Measurements from ENCODE around the gene PLPPR4.

PLPPR4 gene

GRCh38 chr1:99264201-99265021, at the start of gene PLPPR4:
PLPPR4 (plus strand) TSS chr1:99264492; CDS start chr1:99264594, 102 bp downstream.
- peaks cover 6% of the 10 kb centered on the region for H3K4me1 Mint-ChIP-seq
- peak within 1 kb of the TSS; percentile 88 for H3K4me3 Mint-ChIP-seq
- H3K9me3 Mint-ChIP-seq, result no peaks in the 10 kb centered on the region
- H3K27ac Mint-ChIP-seq, result no peak within 1 kb of the TSS
- peak; percentile 83 for DNase-seq
- no peak for TF ChIP-seq CTCF (IDR thresholded peaks at IDR 0.05)
- no peaks in the 10 kb centered on the region for H3K36me3 Mint-ChIP-seq (ENCODE audit: low read depth)
- peaks cover 64% of the 10 kb centered on the region for H3K27me3 Mint-ChIP-seq (ENCODE audit: low read depth, poor library complexity)

- Mint-ChIP-seq H3K36me3 (ENCODE audit: low read depth) (no peaks in the 10 kb centered on the region), H3K4me3 (no peak overlapping the region), H3K27me3 (ENCODE audit: low read depth, poor library complexity) (no peaks in the 10 kb centered on the region), H3K4me1 (peaks cover 8% of the 10 kb centered on the region), H3K27ac (no peak overlapping the region), H3K9me3 (peaks cover 18% of the 10 kb centered on the region)
- DNase-seq, result no peak
- no peak for TF ChIP-seq CTCF (IDR thresholded peaks at IDR 0.05)
Observed at GRCh38 chr1:99216956-99217355, 47.3 kb upstream of the PLPPR4 start.

GRCh38 chr1:99217599-99217998, 46.7 kb upstream of the PLPPR4 start:
- H3K4me3 Mint-ChIP-seq, result no peak overlapping the region
- peaks cover 8% of the 10 kb centered on the region for H3K4me1 Mint-ChIP-seq
- H3K27me3 Mint-ChIP-seq (ENCODE audit: low read depth, poor library complexity), result no peaks in the 10 kb centered on the region
- H3K9me3 Mint-ChIP-seq, result peaks cover 18% of the 10 kb centered on the region
- DNase-seq, result no peak
- no peak for TF ChIP-seq CTCF (IDR thresholded peaks at IDR 0.05)
- H3K27ac Mint-ChIP-seq, result no peak overlapping the region
- no peaks in the 10 kb centered on the region for H3K36me3 Mint-ChIP-seq (ENCODE audit: low read depth)

- TF ChIP-seq CTCF (IDR thresholded peaks at IDR 0.05), result no peak
- H3K4me3 Mint-ChIP-seq, result no peak overlapping the region
- no peak for DNase-seq
- H3K4me1 Mint-ChIP-seq, result peaks cover 8% of the 10 kb centered on the region
- peaks cover 18% of the 10 kb centered on the region for H3K9me3 Mint-ChIP-seq
- H3K36me3 Mint-ChIP-seq (ENCODE audit: low read depth), result no peaks in the 10 kb centered on the region
- H3K27ac Mint-ChIP-seq, result no peak overlapping the region
- no peaks in the 10 kb centered on the region for H3K27me3 Mint-ChIP-seq (ENCODE audit: low read depth, poor library complexity)
Observed at GRCh38 chr1:99218572-99218971, 45.7 kb upstream of the PLPPR4 start.

GRCh38 chr1:99218999-99219398, 45.3 kb upstream of the PLPPR4 start:
- Mint-ChIP-seq H3K36me3 (ENCODE audit: low read depth) (no peaks in the 10 kb centered on the region), H3K27me3 (ENCODE audit: low read depth, poor library complexity) (no peaks in the 10 kb centered on the region)

More at GRCh38 chr1:99218999-99219398, 45.3 kb upstream of the PLPPR4 start:
- Mint-ChIP-seq H3K4me1 (peaks cover 8% of the 10 kb centered on the region), H3K9me3 (peaks cover 18% of the 10 kb centered on the region), H3K4me3 (no peak overlapping the region), H3K27ac (no peak overlapping the region)
- DNase-seq, result no peak
- no peak for TF ChIP-seq CTCF (IDR thresholded peaks at IDR 0.05)

Measured in nephron progenitor cell (in vitro differentiated cells).